ENCODE results near the gene ZC3H14.

- TF ChIP-seq CTCF (IDR thresholded peaks at IDR 0.05): no peak
- no peak for TF ChIP-seq POLR2A (IDR thresholded peaks at IDR 0.05)
Measured at GRCh38 chr14:88551980-88552431, 10.8 kb upstream of the ZC3H14 start.

Data from adrenal gland (tissue), 5 donors.